Neutrophil (primary cell): ENCODE measurements around the gene GRXCR1.

Experiments used
- H3K27ac ChIP-seq: fragments of 200-600 bp; sonication (generic); 2 replicates; pipeline ENCODE4 v1.5.1; 2016; ENCODE audit warnings: mild to moderate bottlenecking, moderate library complexity
- H3K27me3 ChIP-seq: fragments of 200-600 bp; sonication (generic); 2 replicates; pipeline ENCODE4 v1.6.0; 2016; ENCODE audit warnings: mild to moderate bottlenecking
- H3K36me3 ChIP-seq: fragments of 200-600 bp; sonication (generic); 2 replicates; pipeline ENCODE4 v1.5.1; 2017
- H3K4me1 ChIP-seq, 2 experiments: fragments of 200-600 bp in 1 of 2; sonication (generic) in 1 of 2; 1 replicate in 1 of 2; 2 replicates in 1 of 2; pipeline versions ENCODE4 v1.5.1 to v1.6.1; 2013 to 2016; ENCODE audit warnings: low read depth in 1 of 2, low read length in 1 of 2, mild to moderate bottlenecking in 1 of 2, moderate library complexity in 1 of 2; ENCODE audit not compliant: control insufficient read depth in 1 of 2, insufficient read depth in 1 of 2
- H3K4me3 ChIP-seq, 2 experiments: fragments of 200-600 bp in 1 of 2; sonication (generic) in 1 of 2; 1 replicate in 1 of 2; 2 replicates in 1 of 2; pipeline ENCODE4 v1.5.1; 2013 to 2016; ENCODE audit warnings: low read depth in 1 of 2, low read length in 1 of 2, mild to moderate bottlenecking in 1 of 2, moderate library complexity in 1 of 2
- H3K9me3 ChIP-seq: fragments of 200-600 bp; sonication (generic); 2 replicates; pipeline ENCODE4 v1.5.1; 2016
- TF ChIP-seq, protein P1 (sequence below): fragments of 200-600 bp; sonication (generic); IDR thresholded peaks from 2 replicates; pipeline ENCODE4 v1.5.1; 2016; ENCODE audit warnings: antibody characterized with exemption

The GRXCR1 gene

DNA sequence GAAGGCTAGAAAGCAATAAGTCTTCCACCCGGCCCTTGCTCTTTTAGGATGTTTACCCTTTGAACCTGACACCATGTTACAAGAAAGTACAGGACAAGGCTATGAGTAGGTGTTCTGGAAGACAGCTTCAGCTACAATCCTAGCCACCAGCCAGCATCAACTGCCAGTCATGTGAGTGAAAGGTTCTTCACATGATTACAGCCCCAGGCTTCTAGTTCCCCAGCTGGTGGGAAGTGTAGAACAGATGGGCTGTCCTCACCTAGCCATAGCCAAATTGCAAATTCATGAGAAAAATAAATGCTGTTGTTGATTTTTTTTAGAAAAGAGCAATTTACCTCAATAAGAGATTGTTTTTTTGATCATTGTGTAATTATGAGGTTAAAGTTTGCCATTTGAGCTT is 60.8 kb downstream of the GRXCR1 start:
- no peaks in the 10 kb centered on the region for H3K27me3 ChIP-seq
- no peaks in the 10 kb centered on the region for H3K9me3 ChIP-seq
- no peaks in the 10 kb centered on the region for H3K4me1 ChIP-seq
- no peak overlapping the region for H3K27ac ChIP-seq
- TF ChIP-seq, protein P1, sequence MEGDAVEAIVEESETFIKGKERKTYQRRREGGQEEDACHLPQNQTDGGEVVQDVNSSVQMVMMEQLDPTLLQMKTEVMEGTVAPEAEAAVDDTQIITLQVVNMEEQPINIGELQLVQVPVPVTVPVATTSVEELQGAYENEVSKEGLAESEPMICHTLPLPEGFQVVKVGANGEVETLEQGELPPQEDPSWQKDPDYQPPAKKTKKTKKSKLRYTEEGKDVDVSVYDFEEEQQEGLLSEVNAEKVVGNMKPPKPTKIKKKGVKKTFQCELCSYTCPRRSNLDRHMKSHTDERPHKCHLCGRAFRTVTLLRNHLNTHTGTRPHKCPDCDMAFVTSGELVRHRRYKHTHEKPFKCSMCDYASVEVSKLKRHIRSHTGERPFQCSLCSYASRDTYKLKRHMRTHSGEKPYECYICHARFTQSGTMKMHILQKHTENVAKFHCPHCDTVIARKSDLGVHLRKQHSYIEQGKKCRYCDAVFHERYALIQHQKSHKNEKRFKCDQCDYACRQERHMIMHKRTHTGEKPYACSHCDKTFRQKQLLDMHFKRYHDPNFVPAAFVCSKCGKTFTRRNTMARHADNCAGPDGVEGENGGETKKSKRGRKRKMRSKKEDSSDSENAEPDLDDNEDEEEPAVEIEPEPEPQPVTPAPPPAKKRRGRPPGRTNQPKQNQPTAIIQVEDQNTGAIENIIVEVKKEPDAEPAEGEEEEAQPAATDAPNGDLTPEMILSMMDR: no peak
- H3K4me3 ChIP-seq: no peak overlapping the region
- no peaks in the 10 kb centered on the region for H3K36me3 ChIP-seq

DNA sequence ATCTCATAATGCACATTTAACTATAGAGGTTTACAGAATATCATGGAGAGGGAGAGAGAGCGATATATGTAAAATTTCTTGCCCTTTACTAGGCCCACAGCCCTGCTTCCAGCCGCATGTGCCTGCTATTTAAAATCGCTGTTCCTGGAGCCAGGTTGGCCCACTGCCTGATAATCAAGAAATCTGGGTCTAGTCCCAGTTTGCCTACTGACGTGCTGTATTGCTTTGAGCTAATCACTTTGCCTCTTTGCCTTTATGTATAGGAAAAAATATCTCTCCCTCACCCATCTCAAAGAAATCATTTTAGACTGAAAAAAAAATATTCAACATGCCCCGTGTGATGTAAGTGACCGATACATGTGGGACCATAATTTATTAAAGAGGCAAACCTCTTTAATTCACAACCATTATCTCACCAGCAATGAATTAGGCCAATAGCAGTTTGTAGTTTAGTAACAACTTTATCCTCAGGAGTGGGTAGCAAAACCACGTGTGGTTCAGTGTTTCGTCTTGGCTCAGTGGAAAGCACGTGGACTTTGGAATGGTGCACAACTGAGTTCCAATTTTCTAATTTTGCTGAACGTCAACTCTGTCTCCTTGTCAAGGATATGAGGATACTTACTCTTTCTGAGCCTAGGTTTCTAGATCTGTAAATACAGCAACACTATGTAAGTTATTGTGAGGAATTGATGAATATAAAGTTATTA is 62.6 kb downstream of the GRXCR1 start:
- no peaks in the 10 kb centered on the region for H3K4me1 ChIP-seq
- TF ChIP-seq, protein P1: no peak
- H3K27me3 ChIP-seq: no peaks in the 10 kb centered on the region
- no peak overlapping the region for H3K27ac ChIP-seq
- H3K36me3 ChIP-seq: no peaks in the 10 kb centered on the region
- H3K4me3 ChIP-seq: no peak overlapping the region
- no peaks in the 10 kb centered on the region for H3K9me3 ChIP-seq

DNA sequence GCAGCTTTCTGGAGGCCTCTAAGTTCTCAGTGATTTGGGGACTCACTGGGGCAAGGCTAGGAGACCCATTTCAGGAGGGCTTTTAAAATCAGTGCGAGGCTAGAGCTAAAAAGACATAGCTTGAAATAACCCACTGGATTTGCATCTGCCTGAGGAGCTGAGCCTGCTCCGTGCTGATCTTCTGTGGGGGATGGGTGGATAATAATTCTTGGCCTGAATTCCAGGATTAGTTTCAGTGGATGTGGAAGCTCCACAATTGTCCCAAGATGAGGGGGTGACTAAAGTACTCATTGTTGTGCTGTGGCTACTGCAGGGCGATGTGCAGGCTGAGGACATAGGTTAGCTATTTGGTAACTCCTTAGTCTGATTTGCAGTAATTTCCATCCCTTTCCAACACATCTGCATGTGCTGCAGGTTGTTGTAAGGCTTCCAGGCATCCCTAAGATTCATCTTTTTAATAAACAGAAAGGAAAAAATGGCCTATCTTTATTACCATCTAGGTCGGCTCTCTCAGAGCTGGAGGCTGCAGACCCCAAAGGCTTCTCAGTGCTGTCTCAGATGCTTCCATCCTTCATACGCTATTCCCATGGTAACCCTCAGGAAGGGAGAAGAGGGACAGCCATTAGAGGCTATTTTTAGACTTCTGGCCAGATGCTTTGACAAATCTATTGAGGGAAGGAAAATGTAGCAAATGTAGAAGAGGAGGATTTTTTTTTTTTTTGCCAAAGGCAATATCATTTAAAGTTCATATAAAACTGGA is 63.4 kb downstream of the GRXCR1 start:
- Histone ChIP-seq H3K9me3 (no peaks in the 10 kb centered on the region), H3K4me3 (no peak overlapping the region), H3K36me3 (no peaks in the 10 kb centered on the region), H3K27ac (no peak overlapping the region), H3K27me3 (no peaks in the 10 kb centered on the region), H3K4me1 (no peaks in the 10 kb centered on the region)
- TF ChIP-seq, protein P1: no peak

DNA sequence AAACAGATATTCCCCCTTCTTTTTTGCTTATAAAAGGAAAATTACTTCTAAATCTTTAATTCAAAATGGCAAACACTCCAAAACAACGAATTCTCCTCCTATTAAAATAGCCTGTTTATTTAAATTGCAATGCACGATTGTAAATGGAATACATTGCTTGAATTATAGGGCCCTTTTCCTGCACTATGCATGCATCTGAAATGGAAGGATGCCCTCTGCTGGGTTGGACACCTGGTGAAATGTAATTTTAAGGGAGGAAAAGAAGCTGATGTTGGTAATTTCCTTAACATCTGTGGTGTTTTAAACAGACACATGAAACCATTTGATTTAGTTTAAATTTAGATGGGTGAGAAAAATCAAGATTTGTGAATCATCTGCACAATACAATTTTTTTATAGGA is 72.8 kb downstream of the GRXCR1 start:
- Histone ChIP-seq H3K27me3 (no peaks in the 10 kb centered on the region), H3K9me3 (no peaks in the 10 kb centered on the region), H3K36me3 (no peaks in the 10 kb centered on the region), H3K27ac (no peak overlapping the region), H3K4me3 (no peak overlapping the region), H3K4me1 (no peaks in the 10 kb centered on the region)
- TF ChIP-seq, protein P1: no peak

DNA sequence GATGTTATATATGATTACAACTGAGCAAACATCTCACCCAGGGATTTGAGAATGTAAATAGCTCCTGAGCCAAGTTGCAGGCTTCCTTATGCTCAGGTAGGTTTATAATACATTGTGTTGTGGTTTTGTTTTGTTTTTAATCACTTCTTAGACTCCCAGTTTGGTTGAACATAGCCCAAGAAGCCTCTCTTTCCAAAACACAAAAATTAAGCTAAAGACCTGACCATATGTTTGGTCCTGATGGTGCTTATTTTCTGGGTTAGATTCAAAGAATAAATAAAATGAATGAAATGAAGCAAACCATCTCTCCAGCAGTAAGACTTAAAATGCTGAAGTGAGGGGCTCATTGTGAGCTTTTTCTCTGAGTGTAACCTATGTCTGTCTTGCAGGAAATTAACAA is 93.5 kb downstream of the GRXCR1 start:
- Histone ChIP-seq H3K4me1 (no peaks in the 10 kb centered on the region), H3K27me3 (no peaks in the 10 kb centered on the region), H3K36me3 (no peaks in the 10 kb centered on the region), H3K4me3 (no peak overlapping the region), H3K27ac (no peak overlapping the region), H3K9me3 (no peaks in the 10 kb centered on the region)
- TF ChIP-seq, protein P1: no peak
